Trophoblast cell (in vitro differentiated cells and primary cell): ENCODE data around the gene SESN1.

ENCODE experiments used
- DNase-seq, 2 donors: peaks; one replicate each; pipeline ENCODE4 v3.0.0-alpha.2; 2016
- H2AFZ ChIP-seq: 2 replicates; pipeline ENCODE4 v1.6.1; 2013; ENCODE audit warnings: low read length, moderate library complexity, mild to moderate bottlenecking; ENCODE audit not compliant: insufficient read depth, poor library complexity
- H2AK5ac ChIP-seq: 2 replicates; pipeline ENCODE4 v1.6.1; 2013; ENCODE audit warnings: mild to moderate bottlenecking, low read length
- H2BK120ac ChIP-seq: 2 replicates; pipeline ENCODE4 v1.6.1; 2013; ENCODE audit warnings: low read length, mild to moderate bottlenecking, moderate library complexity; ENCODE audit not compliant: insufficient read depth, poor library complexity
- H2BK12ac ChIP-seq: 2 replicates; pipeline ENCODE4 v1.6.1; 2013; ENCODE audit warnings: mild to moderate bottlenecking, low read length, moderate library complexity
- H2BK5ac ChIP-seq: 2 replicates; pipeline ENCODE4 v1.6.1; 2013; ENCODE audit warnings: low read length, low read depth, moderate library complexity, mild to moderate bottlenecking; ENCODE audit not compliant: poor library complexity
- H3K14ac ChIP-seq: 2 replicates; pipeline ENCODE4 v1.6.1; 2013; ENCODE audit warnings: mild to moderate bottlenecking, low read length
- H3K18ac ChIP-seq: 2 replicates; pipeline ENCODE4 v1.6.1; 2013; ENCODE audit warnings: mild to moderate bottlenecking, low read length
- H3K23ac ChIP-seq: 2 replicates; pipeline ENCODE4 v1.6.1; 2013; ENCODE audit warnings: low read length
- H3K27ac ChIP-seq: 2 replicates; pipeline ENCODE4 v1.5.1; 2013; ENCODE audit warnings: low read depth, mild to moderate bottlenecking, inconsistent platforms, low read length, moderate library complexity
- H3K27me3 ChIP-seq: 2 replicates; pipeline ENCODE4 v1.6.1; 2013; ENCODE audit warnings: inconsistent platforms, mild to moderate bottlenecking, low read length, moderate library complexity; ENCODE audit not compliant: insufficient read depth
- H3K36me3 ChIP-seq, 2 experiments: 1 replicate in 1 of 2; 2 replicates in 1 of 2; pipeline ENCODE4 v1.6.1; 2013; ENCODE audit warnings: low read length in 2 of 2, mild to moderate bottlenecking in 2 of 2, moderate library complexity in 1 of 2; ENCODE audit not compliant: insufficient read depth in 2 of 2, control insufficient read depth in 1 of 2
- H3K4ac ChIP-seq: 2 replicates; pipeline ENCODE4 v1.6.1; 2013; ENCODE audit warnings: low read depth, mild to moderate bottlenecking, low read length, moderate library complexity
- H3K4me1 ChIP-seq, 2 experiments: 1 replicate in 1 of 2; 2 replicates in 1 of 2; pipeline ENCODE4 v1.6.1; 2013; ENCODE audit warnings: low read length in 2 of 2, mild to moderate bottlenecking in 2 of 2, moderate library complexity in 1 of 2; ENCODE audit not compliant: insufficient read depth in 2 of 2, control insufficient read depth in 1 of 2
- H3K4me2 ChIP-seq: 2 replicates; pipeline ENCODE4 v1.6.1; 2013; ENCODE audit warnings: inconsistent platforms, mild to moderate bottlenecking, low read length, moderate library complexity
- H3K4me3 ChIP-seq: 2 replicates; pipeline ENCODE4 v1.5.1; 2013; ENCODE audit warnings: mild to moderate bottlenecking, low read depth, low read length, inconsistent platforms
- H3K79me1 ChIP-seq: one replicate; pipeline ENCODE4 v1.6.1; 2013; ENCODE audit warnings: low read length
- H3K79me2 ChIP-seq: 2 replicates; pipeline ENCODE4 v1.6.1; 2013; ENCODE audit warnings: low read length, mild to moderate bottlenecking; ENCODE audit not compliant: control insufficient read depth, insufficient read depth, poor library complexity
- H3K9ac ChIP-seq: 2 replicates; pipeline ENCODE4 v1.6.1; 2013; ENCODE audit warnings: mild to moderate bottlenecking, low read length
- H3K9me3 ChIP-seq: 2 replicates; pipeline ENCODE4 v1.6.1; 2013; ENCODE audit warnings: low read depth, mild to moderate bottlenecking, control low read depth, inconsistent platforms, low read length; ENCODE audit not compliant: insufficient read depth
- H4K12ac ChIP-seq: 2 replicates; pipeline ENCODE4 v1.6.1; 2013; ENCODE audit warnings: low read depth, mild to moderate bottlenecking, low read length, moderate library complexity
- H4K8ac ChIP-seq: 2 replicates; pipeline ENCODE4 v1.6.1; 2013; ENCODE audit warnings: low read depth, mild to moderate bottlenecking, low read length, moderate library complexity
- H4K91ac ChIP-seq: one replicate; pipeline ENCODE4 v1.6.1; 2013; ENCODE audit warnings: low read depth, mild to moderate bottlenecking, low read length, moderate library complexity
- WGBS: extraction: QIAGEN DNeasy Blood & Tissue Kit; methylation state at CpG from one replicate; pipeline ENCODE4 v1.1.7; 2013; ENCODE audit warnings: missing lambda C conversion rate; ENCODE audit not compliant: insufficient read length, insufficient coverage; ENCODE audit errors: extremely low coverage; 5-methylcytosine and 5-hydroxymethylcytosine counted together

The SESN1 gene

GRCh38 chr6:108944071-108944470, 150.6 kb downstream of the SESN1 start:
- no peak overlapping the region for H3K4me3 ChIP-seq
- no peak overlapping the region for H3K14ac ChIP-seq
- H2BK5ac ChIP-seq: no peak overlapping the region
- H4K91ac ChIP-seq: no peak overlapping the region
- no peaks in the 10 kb centered on the region for H3K36me3 ChIP-seq
- H3K23ac ChIP-seq: no peak overlapping the region
- no CpG with 5 or more reads among the region's 1 CpG for WGBS
- no peaks in the 10 kb centered on the region for H3K27me3 ChIP-seq
- no peak overlapping the region for H3K27ac ChIP-seq
- H3K18ac ChIP-seq: no peak overlapping the region
- H3K9ac ChIP-seq: no peak overlapping the region
- H2BK120ac ChIP-seq: no peak overlapping the region
- H3K9me3 ChIP-seq: no peaks in the 10 kb centered on the region
- H4K8ac ChIP-seq: no peak overlapping the region
- no peak overlapping the region for H2BK12ac ChIP-seq
- H3K79me2 ChIP-seq: no peaks in the 10 kb centered on the region
- DNase-seq: no peak
- no peak overlapping the region for H3K4me2 ChIP-seq
- H3K4me1 ChIP-seq: no peaks in the 10 kb centered on the region
- H2AFZ ChIP-seq: no peak overlapping the region
- H3K4ac ChIP-seq: no peak overlapping the region
- no peak overlapping the region for H2AK5ac ChIP-seq
- H3K79me1 ChIP-seq: no peaks in the 10 kb centered on the region
- H4K12ac ChIP-seq: no peak overlapping the region

DNA sequence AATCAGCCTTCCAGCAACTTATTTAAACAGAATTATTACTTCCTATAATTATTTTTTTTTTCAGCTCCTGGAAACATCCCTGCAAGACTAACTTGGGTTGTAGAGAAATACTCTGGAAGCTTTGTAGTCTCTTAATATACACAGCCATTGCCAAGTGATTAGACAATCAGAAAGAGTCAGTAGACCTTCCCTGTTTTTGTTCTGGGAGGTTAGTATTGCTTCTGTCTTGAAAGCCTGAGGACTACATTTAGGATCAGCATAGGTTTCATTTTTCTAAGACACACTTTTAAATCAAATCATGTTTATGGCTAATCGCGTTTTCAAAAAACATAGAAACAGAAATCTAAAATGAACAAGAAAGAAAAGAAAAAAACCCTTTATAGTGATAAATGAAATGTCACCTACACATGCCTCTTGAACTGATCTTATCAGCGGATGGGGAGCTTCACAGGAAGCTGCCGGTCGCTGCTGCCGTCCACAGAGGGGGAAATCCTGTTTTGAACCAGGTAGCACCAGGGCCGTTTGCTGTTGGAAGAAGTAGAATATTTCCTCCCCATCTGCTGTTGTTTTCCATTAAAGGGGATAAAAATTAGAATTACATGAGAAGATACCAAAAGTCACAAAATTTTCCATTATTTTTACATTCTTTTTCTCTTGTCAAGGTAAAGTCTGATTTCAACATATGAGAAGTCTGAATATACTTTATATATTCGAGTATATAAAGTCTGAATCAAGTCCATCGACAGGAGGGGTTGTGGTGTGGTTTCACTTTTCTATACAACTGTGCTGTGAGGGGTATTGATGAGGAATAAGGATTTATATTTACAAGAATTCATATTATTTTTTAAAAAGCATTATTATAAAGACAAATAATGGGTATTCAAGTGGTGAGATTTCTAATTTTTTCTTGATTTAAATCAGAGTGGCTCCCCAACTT, 151.8 kb downstream of the SESN1 start:
- no peak for DNase-seq
- Histone ChIP-seq H3K4ac (no peak overlapping the region), H3K4me2 (no peak overlapping the region), H4K12ac (no peak overlapping the region), H2BK5ac (no peak overlapping the region), H3K4me3 (no peak overlapping the region), H3K36me3 (no peaks in the 10 kb centered on the region), H3K79me2 (no peaks in the 10 kb centered on the region), H4K8ac (no peak overlapping the region), H3K27me3 (no peaks in the 10 kb centered on the region), H3K4me1 (no peaks in the 10 kb centered on the region), H2AFZ (no peak overlapping the region), H3K27ac (no peak overlapping the region), H4K91ac (no peak overlapping the region), H3K18ac (no peak overlapping the region), H2BK120ac (no peak overlapping the region), H3K79me1 (no peaks in the 10 kb centered on the region), H2AK5ac (no peak overlapping the region), H3K9me3 (no peaks in the 10 kb centered on the region), H3K9ac (no peak overlapping the region), H3K23ac (no peak overlapping the region), H2BK12ac (no peak overlapping the region), H3K14ac (no peak overlapping the region)
- WGBS: no CpG with 5 or more reads among the region's 9 CpGs

GRCh38 chr6:108941859-108942258, 152.8 kb downstream of the SESN1 start:
- Histone ChIP-seq H3K18ac (no peak overlapping the region), H2BK12ac (no peak overlapping the region), H3K4me3 (no peak overlapping the region), H3K27me3 (no peaks in the 10 kb centered on the region), H2AFZ (no peak overlapping the region), H2AK5ac (no peak overlapping the region), H3K4me1 (peaks cover 0 to 3% of the 10 kb centered on the region in 2 experiments), H4K91ac (no peak overlapping the region), H3K36me3 (no peaks in the 10 kb centered on the region), H2BK120ac (no peak overlapping the region), H3K4ac (no peak overlapping the region), H3K27ac (no peak overlapping the region), H4K8ac (no peak overlapping the region), H2BK5ac (no peak overlapping the region), H3K9ac (no peak overlapping the region), H4K12ac (no peak overlapping the region), H3K79me1 (no peaks in the 10 kb centered on the region), H3K14ac (no peak overlapping the region), H3K79me2 (no peaks in the 10 kb centered on the region), H3K9me3 (no peaks in the 10 kb centered on the region), H3K4me2 (no peak overlapping the region), H3K23ac (no peak overlapping the region)
- DNase-seq: no peak
- no CpG with 5 or more reads among the region's 2 CpGs for WGBS

GRCh38 chr6:108941281-108941680, 153.4 kb downstream of the SESN1 start:
- H3K4me1 ChIP-seq: peaks cover 0 to 3% of the 10 kb centered on the region in 2 experiments
- no peak overlapping the region for H2AK5ac ChIP-seq
- H3K36me3 ChIP-seq: no peaks in the 10 kb centered on the region
- H2AFZ ChIP-seq: no peak overlapping the region
- no peak overlapping the region for H4K8ac ChIP-seq
- no peak overlapping the region for H2BK120ac ChIP-seq
- no peaks in the 10 kb centered on the region for H3K9me3 ChIP-seq
- H3K4me2 ChIP-seq: no peak overlapping the region
- no peaks in the 10 kb centered on the region for H3K79me1 ChIP-seq
- no peaks in the 10 kb centered on the region for H3K79me2 ChIP-seq
- no peak overlapping the region for H3K14ac ChIP-seq
- no peak overlapping the region for H2BK5ac ChIP-seq
- DNase-seq: no peak
- H3K27ac ChIP-seq: no peak overlapping the region
- no peak overlapping the region for H3K9ac ChIP-seq
- no peak overlapping the region for H3K4ac ChIP-seq
- H3K18ac ChIP-seq: no peak overlapping the region
- H4K12ac ChIP-seq: no peak overlapping the region
- no peak overlapping the region for H3K4me3 ChIP-seq
- no CpG with 5 or more reads among the region's 1 CpG for WGBS
- H3K27me3 ChIP-seq: no peaks in the 10 kb centered on the region
- H3K23ac ChIP-seq: no peak overlapping the region
- H4K91ac ChIP-seq: no peak overlapping the region
- no peak overlapping the region for H2BK12ac ChIP-seq
